K562 (cell line): ENCODE measurements around the gene VTCN1. TPM values are rescaled to one million over a fixed set of nuclear protein-coding genes. Genes with fewer than 3 reads are reported as not detected.

Experiments used
- ATAC-seq: fragments of 200-7000 bp; cut with Tn5 transposase; 3 replicates; pipeline ENCODE4 v1.9.1; 2020; ENCODE audit warnings: moderate library complexity
- BruUV-seq: library from RNA; stranded (reverse); fragments of 400-500 nt; replicated peaks from 2 replicates; lab custom pipeline; 2021; lab: Mats Ljungman, UMichigan
- CTCF ChIA-PET: fragments of 300-600 bp; formaldehyde crosslinking; extraction: SDS; loops from one replicate; lab custom pipeline; 2021; ENCODE audit warnings: low intra/inter-chr PET ratio; lab: Yijun Ruan, JAX
- POLR2A ChIA-PET: fragments of 300-600, 350-650 bp; sonication (Branson Sonifier 250); formaldehyde crosslinking; extraction: SDS; loops from one replicate; lab custom pipeline; 2021; ENCODE audit warnings: antibody characterized with exemption, inconsistent platforms; lab: Yijun Ruan, JAX
- DNase-seq, 4 experiments: peaks; one replicate each; pipeline versions ENCODE4 v3.0.0 to v3.0.0-alpha.2; 2011 to 2018; ENCODE audit warnings: low spot score in 3 of 4, mixed read lengths in 3 of 4; ENCODE audit errors: extremely low read depth in 1 of 4
- FAIRE-seq: peaks from 2 replicates; lab custom pipeline; 2011; peaks lifted over from hg19 to GRCh38; lab: Jason Lieb, UNC
- H2AFZ ChIP-seq: 2 replicates; pipeline ENCODE4 v1.6.0; 2011; ENCODE audit warnings: low read depth, low read length, control low read depth, inconsistent platforms
- H3K27ac ChIP-seq: fragments of 200-600 bp; 3 replicates; pipeline ENCODE4 v1.8.0; 2011; ENCODE audit warnings: low read depth, mild to moderate bottlenecking, control low read depth, inconsistent platforms, low read length, moderate library complexity, mixed read lengths; ENCODE audit errors: extremely low read depth
- H3K27me3 ChIP-seq, 2 experiments: fragments of 300-600 bp in 1 of 2; 2 replicates in 1 of 2; 3 replicates in 1 of 2; pipeline versions ENCODE4 v1.6.0 to v1.8.0; 2011; ENCODE audit warnings: inconsistent platforms in 2 of 2, low read length in 2 of 2, mild to moderate bottlenecking in 1 of 2, mixed read lengths in 1 of 2, moderate library complexity in 1 of 2; ENCODE audit not compliant: control insufficient read depth in 2 of 2, insufficient read depth in 2 of 2
- H3K36me3 ChIP-seq: fragments of 300-600 bp; 3 replicates; pipeline ENCODE4 v1.8.0; 2011; ENCODE audit warnings: mild to moderate bottlenecking, low read length, inconsistent platforms; ENCODE audit not compliant: control insufficient read depth, insufficient read depth
- H3K4me1 ChIP-seq, 2 experiments: fragments of 200-600 bp in 1 of 2; replicated peaks in 1 of 2; 2 replicates in 1 of 2; 3 replicates in 1 of 2; pipeline versions ENCODE4 v1.5.1 to v1.8.0; 2011; ENCODE audit warnings: inconsistent platforms in 2 of 2, low read length in 2 of 2, mild to moderate bottlenecking in 1 of 2, mixed read lengths in 1 of 2, moderate library complexity in 1 of 2; ENCODE audit not compliant: control insufficient read depth in 2 of 2, insufficient read depth in 2 of 2
- H3K4me2 ChIP-seq: 2 replicates; pipeline ENCODE4 v1.6.1; 2011; ENCODE audit warnings: low read length, control low read depth, inconsistent platforms, mixed read lengths; ENCODE audit not compliant: insufficient read depth
- H3K4me3 ChIP-seq: fragments of 200-600 bp; sonication (generic), shearing (Covaris generic); 2 replicates; pipeline ENCODE4 v1.5.1; 2016; ENCODE audit warnings: control low read depth, inconsistent platforms
- H3K79me2 ChIP-seq: fragments of 200-600 bp; 3 replicates; pipeline ENCODE4 v1.8.0; 2011; ENCODE audit warnings: low read length, inconsistent platforms; ENCODE audit not compliant: control insufficient read depth, insufficient read depth
- H3K9ac ChIP-seq, 2 experiments: 2 replicates each; pipeline versions ENCODE4 v1.6.0 to v1.6.1; 2011; ENCODE audit warnings: low read depth in 2 of 2, low read length in 2 of 2, control low read depth in 1 of 2, inconsistent platforms in 1 of 2, mild to moderate bottlenecking in 1 of 2, mixed read lengths in 1 of 2; ENCODE audit not compliant: insufficient read depth in 1 of 2
- H3K9me1 ChIP-seq: one replicate; pipeline ENCODE4 v1.6.0; 2011; ENCODE audit warnings: inconsistent platforms, mild to moderate bottlenecking, low read length, moderate library complexity; ENCODE audit not compliant: control insufficient read depth, insufficient read depth
- H3K9me3 ChIP-seq: replicated peaks from 2 replicates; pipeline ENCODE4 v1.5.1; 2011; ENCODE audit warnings: low read depth, low read length, inconsistent platforms; ENCODE audit not compliant: control insufficient read depth, insufficient read depth
- H4K20me1 ChIP-seq: replicated peaks from 2 replicates; pipeline ENCODE4 v1.6.1; 2011; ENCODE audit warnings: low read length, inconsistent platforms, mixed read lengths; ENCODE audit not compliant: control insufficient read depth, insufficient read depth
- CREM ChIP-seq: IDR thresholded peaks from 2 replicates; pipeline ENCODE4 v1.6.1; 2014; ENCODE audit warnings: antibody characterized with exemption, low read depth
- MECOM ChIP-seq: fragments of 250-450 bp; sonication (Bioruptor Pico); IDR thresholded peaks from 2 replicates; pipeline ENCODE4 v1.8.0; 2022; ENCODE audit warnings: inconsistent platforms
- PRDM10 ChIP-seq: fragments of 450-650 bp; IDR thresholded peaks from 2 replicates; pipeline ENCODE4 v1.6.1; 2018; ENCODE audit not compliant: partially characterized antibody
- SMC3 ChIP-seq: conservative IDR thresholded peaks from 2 replicates; pipeline ENCODE4 v1.6.1; 2011; ENCODE audit warnings: low read depth, low read length, improper control_type of control experiment; ENCODE audit not compliant: insufficient read depth
- WGBS: fragments of 100-300 bp; shearing (Covaris generic); methylation state at CpG from one replicate; pipeline ENCODE4 v1.1.6; 2016; ENCODE audit warnings: low coverage, mixed read lengths; ENCODE audit not compliant: insufficient coverage; ENCODE audit errors: missing lambda C conversion rate; 5-methylcytosine and 5-hydroxymethylcytosine counted together
- in situ Hi-C: fragments of 300-500 bp; cut with MboI; formaldehyde crosslinking; loops from 4 replicates; pipeline ENCODE4 v1.15.0; 2018; ENCODE audit warnings: inconsistent platforms, mixed read lengths
- intact Hi-C: fragments of 100-400 bp; cut with micrococcal nuclease; formaldehyde crosslinking; loops from 2 replicates; pipeline ENCODE4 v1.14.2; 2022
- polyA plus RNA-seq, 8 experiments: library from polyadenylated mRNA; depleted of rRNA in 4 of 8; stranded (reverse) in 5 of 8; unstranded in 3 of 8; fragments of >200 nt; fragmentation: Nextera tagmentation in 2 of 8; fragmentation: Illumina TruSeq in 1 of 8; extraction: Ambion mirVana in 2 of 8; extraction: Trizol in 1 of 8; gene quantifications; 2 replicates each; pipeline versions ENCODE4 v1.2.1 to v1.2.3, GENCODE V29; 2011 to 2014; ENCODE audit warnings: inconsistent platforms in 1 of 8, missing spikeins in 1 of 8
- total RNA-seq, 7 experiments: library from RNA; depleted of rRNA in 6 of 7; stranded (reverse); fragments of >200 nt in 6 of 7; fragmentation: Illumina TruSeq in 2 of 7; extraction: Trizol in 2 of 7; gene quantifications; 2 replicates each; pipeline versions ENCODE4 v1.2.1 to v1.2.3, GENCODE V29; 2011 to 2021; ENCODE audit warnings: low replicate concordance in 1 of 7
- TF ChIP-seq, protein P1 (sequence below): fragments of 250-450 bp; sonication (Bioruptor Pico); IDR thresholded peaks from 2 replicates; pipeline ENCODE4 v1.5.0; 2021; ENCODE audit warnings: mild to moderate bottlenecking, borderline replicate concordance

VTCN1 gene
- total and polyA plus RNA-seq, 9 of the 15 experiments (the other 6 are each of a cell fraction or from before 2014, with no cell fraction given): not detected

DNA sequence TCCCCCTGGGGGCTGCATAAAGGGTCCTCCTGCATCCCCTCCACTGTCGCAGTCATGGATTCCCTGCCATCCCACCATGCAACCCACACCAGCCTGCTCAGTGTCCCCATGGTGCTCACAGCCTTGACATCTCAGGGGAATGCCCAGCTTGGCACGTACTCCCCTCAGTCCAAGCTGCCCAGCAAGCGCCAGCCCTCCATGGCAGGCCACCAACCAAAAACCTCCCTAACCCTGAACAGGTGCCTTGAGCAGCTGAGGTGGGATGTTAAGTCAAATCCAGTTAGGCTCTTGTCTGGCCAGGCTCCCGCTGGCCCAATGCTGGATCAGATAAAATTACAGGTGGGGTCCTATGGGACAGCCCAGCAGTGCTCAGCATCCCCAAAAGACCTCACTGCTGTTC, 341 bp downstream of the VTCN1 start (continued):
- no peak for TF ChIP-seq SMC3
- TF ChIP-seq PRDM10: no peak
- no peak for TF ChIP-seq MECOM (CRISPR knock-in tag)
- no peak for TF ChIP-seq CREM

GRCh38 chr1:117209094-117209493, 1.6 kb downstream of the VTCN1 start:
- Histone ChIP-seq H3K4me1 (no peaks in the 10 kb centered on the region), H3K27me3 (peaks cover 16 to 40% of the 10 kb centered on the region in 2 experiments; a peak in 4 of 5 replicates), H3K9me1 (no peaks in the 10 kb centered on the region), H3K4me3 (no peak overlapping the region), H3K27ac (no peak overlapping the region), H3K9ac (no peak overlapping the region), H2AFZ (no peak overlapping the region), H3K79me2 (no peaks in the 10 kb centered on the region), H3K4me2 (no peak overlapping the region), H3K36me3 (no peaks in the 10 kb centered on the region), H3K9me3 (no peaks in the 10 kb centered on the region), H4K20me1 (no peaks in the 10 kb centered on the region)
- no peak for DNase-seq
- CTCF ChIA-PET: no interaction called here
- no TSS peak for BruUV-seq
- TF ChIP-seq, protein P1, sequence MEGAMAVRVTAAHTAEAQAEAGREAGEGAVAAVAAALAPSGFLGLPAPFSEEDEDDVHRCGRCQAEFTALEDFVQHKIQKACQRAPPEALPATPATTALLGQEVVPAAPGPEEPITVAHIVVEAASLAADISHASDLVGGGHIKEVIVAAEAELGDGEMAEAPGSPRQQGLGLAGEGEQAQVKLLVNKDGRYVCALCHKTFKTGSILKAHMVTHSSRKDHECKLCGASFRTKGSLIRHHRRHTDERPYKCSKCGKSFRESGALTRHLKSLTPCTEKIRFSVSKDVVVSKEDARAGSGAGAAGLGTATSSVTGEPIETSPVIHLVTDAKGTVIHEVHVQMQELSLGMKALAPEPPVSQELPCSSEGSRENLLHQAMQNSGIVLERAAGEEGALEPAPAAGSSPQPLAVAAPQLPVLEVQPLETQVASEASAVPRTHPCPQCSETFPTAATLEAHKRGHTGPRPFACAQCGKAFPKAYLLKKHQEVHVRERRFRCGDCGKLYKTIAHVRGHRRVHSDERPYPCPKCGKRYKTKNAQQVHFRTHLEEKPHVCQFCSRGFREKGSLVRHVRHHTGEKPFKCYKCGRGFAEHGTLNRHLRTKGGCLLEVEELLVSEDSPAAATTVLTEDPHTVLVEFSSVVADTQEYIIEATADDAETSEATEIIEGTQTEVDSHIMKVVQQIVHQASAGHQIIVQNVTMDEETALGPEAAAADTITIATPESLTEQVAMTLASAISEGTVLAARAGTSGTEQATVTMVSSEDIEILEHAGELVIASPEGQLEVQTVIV: no peak
- no peak for ATAC-seq
- in situ Hi-C loops (no loop called here), intact Hi-C loops (no loop called here)
- POLR2A ChIA-PET: interaction anchor here (1.3 kb wide), 1 partner anchor 8 kb away, joined by 4 read pairs; no protein-coding TSS in a partner anchor
- no peak for FAIRE-seq
- WGBS: 0% methylated on average over 3 of the region's 3 CpGs
